SK-N-SH treated with all-trans-retinoic acid at 6 μM for 48 hours (cell line): ENCODE results near the gene BANP.

ENCODE experiments used
- ARNTL ChIP-seq: fragments of 450-650 bp; formaldehyde crosslinking; IDR thresholded peaks from 2 replicates; pipeline ENCODE4 v1.5.0; 2020; ENCODE audit warnings: low read depth, mild to moderate bottlenecking, moderate library complexity, borderline replicate concordance
- BACH2 ChIP-seq: fragments of 250-450 bp; sonication (Bioruptor Pico); IDR thresholded peaks from 2 replicates; pipeline ENCODE4 v1.9.0; 2021; ENCODE audit warnings: mild to moderate bottlenecking, borderline replicate concordance
- OSR1 ChIP-seq: fragments of 250-450 bp; sonication (Bioruptor Pico); IDR thresholded peaks from 2 replicates; pipeline ENCODE4 v1.8.0; 2022; ENCODE audit warnings: moderate library complexity, mild to moderate bottlenecking, inconsistent platforms
- PATZ1 ChIP-seq: fragments of 250-450 bp; sonication (Bioruptor Pico); IDR thresholded peaks from 2 replicates; pipeline ENCODE4 v1.8.0; 2020; ENCODE audit warnings: mild to moderate bottlenecking, moderate library complexity, borderline replicate concordance
- POU6F1 ChIP-seq: fragments of 250-450 bp; sonication (Bioruptor Pico); IDR thresholded peaks from 2 replicates; pipeline ENCODE4 v1.8.0; 2021; ENCODE audit warnings: low read depth, mild to moderate bottlenecking, moderate library complexity, borderline replicate concordance
- TOX ChIP-seq: fragments of 250-450 bp; sonication (Bioruptor Pico); IDR thresholded peaks from 2 replicates; pipeline ENCODE4 v1.8.0; 2021; ENCODE audit warnings: mild to moderate bottlenecking, moderate library complexity, borderline replicate concordance
- ZC3H10 ChIP-seq: fragments of 250-450 bp; sonication (Bioruptor Pico); IDR thresholded peaks from 2 replicates; pipeline ENCODE4 v1.5.1; 2021; ENCODE audit warnings: mild to moderate bottlenecking, moderate library complexity
- ZFP3 ChIP-seq: fragments of 250-450 bp; sonication (Bioruptor Pico); IDR thresholded peaks from 2 replicates; pipeline ENCODE4 v1.5.0; 2020; ENCODE audit warnings: mild to moderate bottlenecking, moderate library complexity
- ZFP30 ChIP-seq: fragments of 450-650 bp; formaldehyde crosslinking; IDR thresholded peaks from 2 replicates; pipeline ENCODE4 v1.5.0; 2022; ENCODE audit warnings: mild to moderate bottlenecking, moderate library complexity
- ZNF565 ChIP-seq: fragments of 450-650 bp; formaldehyde crosslinking; conservative IDR thresholded peaks from 2 replicates; pipeline ENCODE4 v1.5.0; 2020; ENCODE audit warnings: low read depth, mild to moderate bottlenecking, moderate library complexity

- TF ChIP-seq BACH2 (CRISPR knock-in tag) (no peak), ARNTL (CRISPR knock-in tag) (no peak), ZFP3 (no peak), ZNF565 (CRISPR knock-in tag) (no peak), POU6F1 (CRISPR knock-in tag) (no peak), TOX (CRISPR knock-in tag) (no peak), ZC3H10 (CRISPR knock-in tag) (no peak), ZFP30 (CRISPR knock-in tag) (no peak), PATZ1 (CRISPR knock-in tag) (no peak), OSR1 (CRISPR knock-in tag) (no peak)
These were observed 62.6 kb downstream of the BANP start for GRCh38 chr16:88013766-88014251.
